Nephron (organoid): Measurements from ENCODE around the gene FBXL17.

ENCODE experiments used
- H3K27ac Mint-ChIP-seq, 3 experiments: 2 replicates each; pipeline ENCODE4 v1.8.0; 2020; ENCODE audit warnings: mixed read lengths in 3 of 3, mild to moderate bottlenecking in 2 of 3, moderate library complexity in 1 of 3
- H3K27me3 Mint-ChIP-seq: 2 replicates; pipeline ENCODE4 v1.8.0; 2021; ENCODE audit warnings: low read depth, mild to moderate bottlenecking, moderate library complexity, mixed read lengths
- H3K36me3 Mint-ChIP-seq: 2 replicates; pipeline ENCODE4 v1.8.0; 2020; ENCODE audit warnings: low read depth, mixed read lengths
- H3K4me1 Mint-ChIP-seq: 2 replicates; pipeline ENCODE4 v1.8.0; 2020; ENCODE audit warnings: mixed read lengths
- H3K4me3 Mint-ChIP-seq, 3 experiments: 2 replicates each; pipeline ENCODE4 v1.8.0; 2020; ENCODE audit warnings: mild to moderate bottlenecking in 3 of 3, mixed read lengths in 3 of 3, moderate library complexity in 2 of 3
- H3K9me3 Mint-ChIP-seq: 2 replicates; pipeline ENCODE4 v1.8.0; 2020; ENCODE audit warnings: mixed read lengths
- CTCF ChIP-seq, 3 experiments: fragments of 200-600 bp; sonication (generic); IDR thresholded peaks; one replicate each; pipeline ENCODE4 v1.5.0; 2021; ENCODE audit warnings: antibody characterized with exemption in 3 of 3; ENCODE audit not compliant: unreplicated experiment in 3 of 3

FBXL17 gene

GRCh38 chr5:108193021-108193795, 188.7 kb downstream of the FBXL17 start:
- TF ChIP-seq CTCF (IDR thresholded peaks at IDR 0.05; ENCODE audit: unreplicated experiment in 3 of 3) = no peak
- Mint-ChIP-seq H3K9me3 (no peaks in the 10 kb centered on the region), H3K27me3 (no peaks in the 10 kb centered on the region), H3K27ac (no peak overlapping the region), H3K36me3 (no peaks in the 10 kb centered on the region), H3K4me1 (peaks cover 7% of the 10 kb centered on the region), H3K4me3 (no peak overlapping the region)

- Mint-ChIP-seq H3K4me3 (no peak overlapping the region), H3K4me1 (no peaks in the 10 kb centered on the region), H3K36me3 (peaks cover 21% of the 10 kb centered on the region), H3K9me3 (no peaks in the 10 kb centered on the region), H3K27ac (no peak overlapping the region), H3K27me3 (no peaks in the 10 kb centered on the region)
- no peak for TF ChIP-seq CTCF (IDR thresholded peaks at IDR 0.05; ENCODE audit: unreplicated experiment in 3 of 3)
Measured at GRCh38 chr5:108184940-108185339, 197.0 kb downstream of the FBXL17 start.

- Mint-ChIP-seq H3K27me3 (no peaks in the 10 kb centered on the region), H3K36me3 (peaks cover 18% of the 10 kb centered on the region), H3K4me3 (no peak overlapping the region), H3K27ac (no peak overlapping the region), H3K4me1 (no peaks in the 10 kb centered on the region), H3K9me3 (no peaks in the 10 kb centered on the region)
- TF ChIP-seq CTCF (IDR thresholded peaks at IDR 0.05; ENCODE audit: unreplicated experiment in 3 of 3) = no peak
Measured at GRCh38 chr5:108181975-108182374, 199.9 kb downstream of the FBXL17 start.

- Mint-ChIP-seq H3K27me3 (no peaks in the 10 kb centered on the region), H3K4me3 (no peak overlapping the region), H3K36me3 (peaks cover 7% of the 10 kb centered on the region), H3K27ac (no peak overlapping the region), H3K9me3 (no peaks in the 10 kb centered on the region), H3K4me1 (no peaks in the 10 kb centered on the region)
- no peak for TF ChIP-seq CTCF (IDR thresholded peaks at IDR 0.05; ENCODE audit: unreplicated experiment in 3 of 3)
Measured at GRCh38 chr5:108174286-108174685, 207.6 kb downstream of the FBXL17 start.

- peaks cover 7% of the 10 kb centered on the region for H3K36me3 Mint-ChIP-seq
- H3K9me3 Mint-ChIP-seq = no peaks in the 10 kb centered on the region
- no peak overlapping the region for H3K4me3 Mint-ChIP-seq
- no peak for TF ChIP-seq CTCF (IDR thresholded peaks at IDR 0.05; ENCODE audit: unreplicated experiment in 3 of 3)
- H3K4me1 Mint-ChIP-seq = no peaks in the 10 kb centered on the region
- H3K27ac Mint-ChIP-seq = no peak overlapping the region
- no peaks in the 10 kb centered on the region for H3K27me3 Mint-ChIP-seq
Measured at GRCh38 chr5:108171759-108172158, 210.1 kb downstream of the FBXL17 start.

GRCh38 chr5:108168915-108169314, 213.0 kb downstream of the FBXL17 start:
- H3K4me3 Mint-ChIP-seq = no peak overlapping the region
- no peaks in the 10 kb centered on the region for H3K9me3 Mint-ChIP-seq
- no peaks in the 10 kb centered on the region for H3K27me3 Mint-ChIP-seq
- H3K27ac Mint-ChIP-seq = no peak overlapping the region
- no peaks in the 10 kb centered on the region for H3K4me1 Mint-ChIP-seq
- TF ChIP-seq CTCF (IDR thresholded peaks at IDR 0.05; ENCODE audit: unreplicated experiment in 3 of 3) = no peak
- H3K36me3 Mint-ChIP-seq = peaks cover 7% of the 10 kb centered on the region
